Endothelial cell of umbilical vein (primary cell): ENCODE results near the gene TBC1D19. TPM values are rescaled to one million over a fixed set of nuclear protein-coding genes. Genes with fewer than 3 reads are reported as not detected.

Experiments
- BruUV-seq: library from RNA; stranded (reverse); fragments of 400-500 nt; replicated peaks from 2 replicates; lab custom pipeline; 2021; lab: Mats Ljungman, UMichigan
- CTCF ChIA-PET: fragments of 300-600, 350-600 bp; sonication (Branson Sonifier 250); formaldehyde crosslinking; loops from one replicate; lab custom pipeline; 2021; ENCODE audit warnings: antibody characterized with exemption, inconsistent platforms; lab: Charles Lee
- POLR2A ChIA-PET: fragments of 300-600, 350-600 bp; sonication (Branson Sonifier 250); formaldehyde crosslinking; loops from one replicate; lab custom pipeline; 2021; ENCODE audit warnings: antibody characterized with exemption, inconsistent platforms; lab: Charles Lee
- DNase-seq: peaks from one replicate; pipeline ENCODE4 v3.0.0-alpha.2; 2011; ENCODE audit warnings: low read depth, low spot score
- FAIRE-seq: peaks from 2 replicates; lab custom pipeline; 2011; peaks lifted over from hg19 to GRCh38; lab: Jason Lieb, UNC
- H2AFZ ChIP-seq: 2 replicates; pipeline ENCODE4 v1.6.0; 2012; ENCODE audit warnings: low read depth, low read length, control low read depth, inconsistent platforms
- H3K27ac ChIP-seq: 2 replicates; pipeline ENCODE4 v1.5.1; 2011; ENCODE audit warnings: low read depth, mild to moderate bottlenecking, control low read depth, low read length, moderate library complexity; ENCODE audit not compliant: insufficient read depth
- H3K27me3 ChIP-seq, 2 experiments: 2 replicates each; pipeline versions ENCODE4 v1.6.0 to v1.6.1; 2011; ENCODE audit warnings: low read length in 2 of 2, mixed read lengths in 1 of 2; ENCODE audit not compliant: control insufficient read depth in 2 of 2, insufficient read depth in 2 of 2
- H3K36me3 ChIP-seq, 2 experiments: 2 replicates in 1 of 2; 3 replicates in 1 of 2; pipeline ENCODE4 v1.5.1; 2011; ENCODE audit warnings: low read length in 2 of 2, mild to moderate bottlenecking in 1 of 2, moderate library complexity in 1 of 2; ENCODE audit not compliant: control insufficient read depth in 2 of 2, insufficient read depth in 2 of 2; ENCODE audit errors: extremely low read depth in 1 of 2
- H3K4me1 ChIP-seq: 3 replicates; pipeline ENCODE4 v1.5.1; 2011; ENCODE audit warnings: mild to moderate bottlenecking, low read length; ENCODE audit not compliant: control insufficient read depth, insufficient read depth; ENCODE audit errors: extremely low read depth
- H3K4me2 ChIP-seq: 2 replicates; pipeline ENCODE4 v1.6.1; 2011; ENCODE audit warnings: low read length, control low read depth, mixed read lengths; ENCODE audit not compliant: insufficient read depth
- H3K4me3 ChIP-seq, 3 experiments: fragments of 200-600 bp in 1 of 3; sonication (generic), shearing (Covaris generic) in 1 of 3; replicated peaks in 1 of 3; 2 replicates each; pipeline ENCODE4 v1.5.1; 2011 to 2016; ENCODE audit warnings: control low read depth in 3 of 3, low read length in 3 of 3, mild to moderate bottlenecking in 2 of 3, inconsistent platforms in 1 of 3, low read depth in 1 of 3, moderate library complexity in 1 of 3; ENCODE audit not compliant: insufficient read depth in 1 of 3
- H3K79me2 ChIP-seq: 2 replicates; pipeline ENCODE4 v1.6.0; 2012; ENCODE audit warnings: low read length, inconsistent platforms; ENCODE audit not compliant: control insufficient read depth, insufficient read depth
- H3K9ac ChIP-seq: replicated peaks from 2 replicates; pipeline ENCODE3; 2011; ENCODE audit warnings: low read length, control low read depth; ENCODE audit not compliant: insufficient read depth; ENCODE audit errors: extremely low read depth
- H3K9me1 ChIP-seq: replicated peaks from 3 replicates; pipeline ENCODE4 v1.6.0; 2011; ENCODE audit warnings: mild to moderate bottlenecking, low read length; ENCODE audit not compliant: control insufficient read depth, insufficient read depth; ENCODE audit errors: extremely low read depth
- H3K9me3 ChIP-seq: replicated peaks from 2 replicates; pipeline ENCODE4 v1.5.1; 2012; ENCODE audit warnings: low read length, inconsistent platforms; ENCODE audit not compliant: control insufficient read depth, insufficient read depth
- H4K20me1 ChIP-seq: replicated peaks from 2 replicates; pipeline ENCODE3; 2011; ENCODE audit warnings: mild to moderate bottlenecking, low read length; ENCODE audit not compliant: control insufficient read depth, insufficient read depth; ENCODE audit errors: extremely low read depth
- CTCF ChIP-seq, 2 donors: IDR thresholded peaks; 1 replicate in 1 of 2; 2 replicates in 1 of 2; pipeline ENCODE4 v1.5.1; 2011; ENCODE audit warnings: low read length in 2 of 2, mild to moderate bottlenecking in 2 of 2, moderate library complexity in 2 of 2, control low read depth in 1 of 2, inconsistent platforms in 1 of 2, low read depth in 1 of 2; ENCODE audit not compliant: insufficient read depth in 1 of 2; ENCODE audit errors: extremely low read depth in 1 of 2
- GATA2 ChIP-seq: IDR thresholded peaks from 2 replicates; pipeline ENCODE4 v1.7.0; 2011; ENCODE audit warnings: low read depth, mild to moderate bottlenecking, moderate library complexity, mixed read lengths, low read length; ENCODE audit not compliant: insufficient read length, insufficient read depth
- POLR2A ChIP-seq: IDR thresholded peaks from 2 replicates; pipeline ENCODE4 v1.6.1; 2012; ENCODE audit warnings: low read depth, mild to moderate bottlenecking, control low read depth, low read length
- POLR2AphosphoS5 ChIP-seq: IDR thresholded peaks from 2 replicates; pipeline ENCODE4 v1.6.1; 2012; ENCODE audit warnings: low read depth, mild to moderate bottlenecking, control low read depth, low read length, moderate library complexity; ENCODE audit not compliant: insufficient read depth
- dilution Hi-C: fragments of 300-500 bp; cut with MboI; formaldehyde crosslinking; loops from one replicate; pipeline ENCODE4 v1.15.0; 2019; ENCODE audit warnings: low sequenced_read_pairs; ENCODE audit not compliant: extremely low pct_ligation_motif_present
- intact Hi-C: fragments of 100-400 bp; cut with micrococcal nuclease; formaldehyde crosslinking; loops from one replicate; pipeline ENCODE4 v1.10.0; 2022
- polyA plus RNA-seq, 4 experiments: library from polyadenylated mRNA; depleted of rRNA in 3 of 4; stranded (reverse) in 3 of 4; unstranded in 1 of 4; fragments of >200 nt; gene quantifications; 2 replicates each; pipeline versions ENCODE4 v1.2.1 to v1.2.3, GENCODE V29; 2011 to 2012; ENCODE audit warnings: missing spikeins in 1 of 4
- total RNA-seq: library from RNA; stranded (reverse); gene quantifications from 2 replicates; pipeline ENCODE4 v1.2.3, GENCODE V29; 2021

TBC1D19 gene
- total and polyA plus RNA-seq, 2 donors (not counting 3 experiments of a cell fraction or from before 2014, with no cell fraction given) = 4.4 to 5.9 TPM

DNA sequence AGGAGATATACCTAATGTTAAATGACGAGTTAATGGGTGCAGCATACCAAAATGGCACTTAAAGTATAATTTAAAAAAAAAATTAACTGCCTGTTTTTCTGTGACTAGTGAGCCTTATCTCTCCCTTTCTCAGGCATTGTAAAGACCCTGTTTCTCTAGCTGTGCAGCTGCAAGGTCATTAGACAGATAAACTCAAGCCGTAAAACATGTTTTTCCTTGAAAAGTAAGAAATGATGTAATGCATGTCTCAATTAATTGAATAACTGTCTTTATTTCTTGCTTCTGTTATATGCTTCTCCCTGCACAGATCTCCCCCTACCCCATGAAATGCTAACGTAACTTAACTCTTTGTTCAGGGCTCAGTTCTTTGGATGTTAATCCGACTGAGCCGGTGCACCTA, 10.5 kb downstream of the TBC1D19 start:
- Histone ChIP-seq H3K9me1 (no peaks in the 10 kb centered on the region), H3K27me3 (no peaks in the 10 kb centered on the region), H3K4me1 (no peaks in the 10 kb centered on the region), H2AFZ (no peak overlapping the region), H3K79me2 (no peaks in the 10 kb centered on the region), H4K20me1 (no peaks in the 10 kb centered on the region), H3K4me2 (no peak overlapping the region), H3K9ac (no peak overlapping the region), H3K36me3 (no peaks in the 10 kb centered on the region), H3K27ac (no peak overlapping the region), H3K9me3 (no peaks in the 10 kb centered on the region), H3K4me3 (no peak overlapping the region)
- CTCF ChIA-PET = no interaction called here
- FAIRE-seq (no peak), DNase-seq (no peak)
- intact Hi-C loops (no loop called here), dilution Hi-C loops (no loop called here)
- BruUV-seq = no TSS peak
- no peak for TF ChIP-seq POLR2A
- no peak for TF ChIP-seq CTCF (IDR thresholded peaks at IDR 0.05; ENCODE audit: extremely low read depth in 1 of 2, insufficient read depth in 1 of 2, low read depth in 1 of 2, low read length in 2 of 2)
- TF ChIP-seq GATA2 = no peak
- POLR2A ChIA-PET = no interaction called here

GRCh38 chr4:26594778-26595177, 10.9 kb downstream of the TBC1D19 start:
- no peak for FAIRE-seq
- Histone ChIP-seq H3K4me3 (no peak overlapping the region), H3K79me2 (no peaks in the 10 kb centered on the region), H3K4me2 (no peak overlapping the region), H3K9me3 (no peaks in the 10 kb centered on the region), H2AFZ (no peak overlapping the region), H3K27me3 (no peaks in the 10 kb centered on the region), H4K20me1 (no peaks in the 10 kb centered on the region), H3K9me1 (no peaks in the 10 kb centered on the region), H3K4me1 (no peaks in the 10 kb centered on the region), H3K9ac (no peak overlapping the region), H3K36me3 (no peaks in the 10 kb centered on the region), H3K27ac (no peak overlapping the region)
- no peak for TF ChIP-seq CTCF (IDR thresholded peaks at IDR 0.05; ENCODE audit: extremely low read depth in 1 of 2, insufficient read depth in 1 of 2, low read depth in 1 of 2, low read length in 2 of 2)
- TF ChIP-seq POLR2AphosphoS5 = no peak
- dilution Hi-C loops (no loop called here), intact Hi-C loops (no loop called here)
- BruUV-seq = no TSS peak
- no peak for DNase-seq
- POLR2A ChIA-PET = no interaction called here
- CTCF ChIA-PET = no interaction called here
